Thoracic aorta (tissue), 2 donors: Measurements from ENCODE around the gene ARFGEF2. TPM values are rescaled to one million over a fixed set of nuclear protein-coding genes. Genes with fewer than 3 reads are reported as not detected.
A peak's percentile ranks its signal among the peaks of the same experiment; 100 is the strongest.

ENCODE experiments used
- ATAC-seq: fragments of 150-250 bp; one replicate; pipeline ENCODE4 v1.8.0; 2017; ENCODE audit warnings: low read depth; ENCODE audit not compliant: insufficient number of reproducible peaks, low FRiP score
- DNase-seq: peaks from one replicate; pipeline ENCODE4 v3.0.0-alpha.2; 2020; ENCODE audit warnings: low spot score
- H3K27ac ChIP-seq, 2 donors: fragments of 200-600 bp; sonication (generic); 1 replicate in 1 of 2; 2 replicates in 1 of 2; pipeline ENCODE4 v1.5.1; 2016; ENCODE audit warnings: mild to moderate bottlenecking in 2 of 2, moderate library complexity in 2 of 2
- H3K27me3 ChIP-seq: fragments of 200-600 bp; sonication (generic); replicated peaks from 2 replicates; pipeline ENCODE4 v1.6.0; 2016; ENCODE audit warnings: mild to moderate bottlenecking; ENCODE audit not compliant: insufficient read depth
- H3K36me3 ChIP-seq: fragments of 200-600 bp; sonication (generic); one replicate; pipeline ENCODE4 v1.5.1; 2016
- H3K4me1 ChIP-seq, 2 donors: fragments of 200-600 bp; sonication (generic); 1 replicate in 1 of 2; 2 replicates in 1 of 2; pipeline versions ENCODE4 v1.5.1 to v1.6.0; 2016; ENCODE audit warnings: low read depth in 2 of 2, mild to moderate bottlenecking in 1 of 2; ENCODE audit not compliant: control insufficient read depth in 1 of 2
- H3K4me3 ChIP-seq: fragments of 200-600 bp; sonication (generic); 2 replicates; pipeline ENCODE4 v1.5.1; 2016; ENCODE audit warnings: mild to moderate bottlenecking
- H3K9me3 ChIP-seq: fragments of 200-600 bp; sonication (generic); 2 replicates; pipeline ENCODE4 v1.5.1; 2016
- total RNA-seq, 2 donors: library from RNA; depleted of rRNA; stranded (reverse); fragments of >200 nt; gene quantifications; one replicate each; pipeline versions ENCODE4 v1.1.0 to v1.2.3, GENCODE V29; 2016
- TF ChIP-seq, protein P1 (sequence below): fragments of 200-600 bp; sonication (generic); IDR thresholded peaks from one replicate; pipeline ENCODE4 v1.5.1; 2019; ENCODE audit warnings: antibody characterized with exemption

ARFGEF2 gene
- total RNA-seq, 2 donors from 2014 or later, result 25.9 to 37.2 TPM

DNA sequence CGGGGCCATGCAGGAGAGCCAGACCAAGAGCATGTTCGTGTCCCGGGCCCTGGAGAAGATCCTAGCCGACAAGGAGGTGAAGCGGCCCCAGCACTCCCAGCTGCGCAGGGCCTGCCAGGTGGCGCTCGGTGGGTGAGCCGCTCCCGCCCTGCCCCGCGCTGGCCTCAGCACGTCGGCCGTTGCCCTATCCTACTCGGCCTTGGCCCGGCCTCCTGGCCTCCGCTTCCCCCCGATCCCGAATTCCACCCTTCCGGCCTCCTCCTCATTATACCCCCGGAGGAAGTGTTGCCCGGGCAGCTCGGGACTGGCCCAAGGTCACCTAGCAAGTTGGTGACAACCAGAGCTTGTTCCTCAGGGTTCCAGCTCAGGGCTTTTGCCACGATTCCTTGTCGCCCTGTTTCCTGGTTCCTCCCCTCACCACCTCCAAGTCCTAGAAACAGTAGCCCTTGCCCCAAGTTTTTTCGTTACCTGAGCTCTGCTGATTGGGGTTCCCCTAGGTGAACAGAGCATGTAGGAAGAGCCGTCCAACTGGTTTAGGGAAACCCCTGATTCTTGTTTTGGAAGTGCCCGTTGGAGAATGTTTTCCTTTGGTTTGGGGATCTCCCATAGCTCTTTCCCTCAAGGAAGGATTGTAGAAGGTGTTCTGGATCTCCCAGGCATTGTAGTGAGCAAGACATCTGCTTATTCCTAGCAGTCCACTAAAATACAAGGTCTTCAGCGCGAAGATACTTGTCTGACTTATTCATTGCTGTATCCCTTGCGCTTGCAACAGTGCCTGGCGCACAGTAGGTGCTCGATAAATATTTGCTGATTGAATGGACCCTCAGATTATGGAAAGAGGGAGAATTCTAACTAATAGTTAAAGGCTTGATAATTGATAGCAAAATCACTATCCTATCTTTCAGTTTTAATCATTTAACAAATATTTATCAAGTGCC lies 641 bp downstream of the ARFGEF2 start:
- no peaks in the 10 kb centered on the region for H3K27me3 ChIP-seq
- TF ChIP-seq, protein P1, sequence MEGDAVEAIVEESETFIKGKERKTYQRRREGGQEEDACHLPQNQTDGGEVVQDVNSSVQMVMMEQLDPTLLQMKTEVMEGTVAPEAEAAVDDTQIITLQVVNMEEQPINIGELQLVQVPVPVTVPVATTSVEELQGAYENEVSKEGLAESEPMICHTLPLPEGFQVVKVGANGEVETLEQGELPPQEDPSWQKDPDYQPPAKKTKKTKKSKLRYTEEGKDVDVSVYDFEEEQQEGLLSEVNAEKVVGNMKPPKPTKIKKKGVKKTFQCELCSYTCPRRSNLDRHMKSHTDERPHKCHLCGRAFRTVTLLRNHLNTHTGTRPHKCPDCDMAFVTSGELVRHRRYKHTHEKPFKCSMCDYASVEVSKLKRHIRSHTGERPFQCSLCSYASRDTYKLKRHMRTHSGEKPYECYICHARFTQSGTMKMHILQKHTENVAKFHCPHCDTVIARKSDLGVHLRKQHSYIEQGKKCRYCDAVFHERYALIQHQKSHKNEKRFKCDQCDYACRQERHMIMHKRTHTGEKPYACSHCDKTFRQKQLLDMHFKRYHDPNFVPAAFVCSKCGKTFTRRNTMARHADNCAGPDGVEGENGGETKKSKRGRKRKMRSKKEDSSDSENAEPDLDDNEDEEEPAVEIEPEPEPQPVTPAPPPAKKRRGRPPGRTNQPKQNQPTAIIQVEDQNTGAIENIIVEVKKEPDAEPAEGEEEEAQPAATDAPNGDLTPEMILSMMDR, result no peak
- ATAC-seq, result peak; percentile 18
- H3K4me3 ChIP-seq, result peak overlapping the region; percentile 98
- DNase-seq, result no peak
- peaks cover 14 to 46% of the 10 kb centered on the region in 2 donors for H3K4me1 ChIP-seq
- peak overlapping the region; percentile 79 to 91 for H3K27ac ChIP-seq
- no peaks in the 10 kb centered on the region for H3K9me3 ChIP-seq
- no peaks in the 10 kb centered on the region for H3K36me3 ChIP-seq

DNA sequence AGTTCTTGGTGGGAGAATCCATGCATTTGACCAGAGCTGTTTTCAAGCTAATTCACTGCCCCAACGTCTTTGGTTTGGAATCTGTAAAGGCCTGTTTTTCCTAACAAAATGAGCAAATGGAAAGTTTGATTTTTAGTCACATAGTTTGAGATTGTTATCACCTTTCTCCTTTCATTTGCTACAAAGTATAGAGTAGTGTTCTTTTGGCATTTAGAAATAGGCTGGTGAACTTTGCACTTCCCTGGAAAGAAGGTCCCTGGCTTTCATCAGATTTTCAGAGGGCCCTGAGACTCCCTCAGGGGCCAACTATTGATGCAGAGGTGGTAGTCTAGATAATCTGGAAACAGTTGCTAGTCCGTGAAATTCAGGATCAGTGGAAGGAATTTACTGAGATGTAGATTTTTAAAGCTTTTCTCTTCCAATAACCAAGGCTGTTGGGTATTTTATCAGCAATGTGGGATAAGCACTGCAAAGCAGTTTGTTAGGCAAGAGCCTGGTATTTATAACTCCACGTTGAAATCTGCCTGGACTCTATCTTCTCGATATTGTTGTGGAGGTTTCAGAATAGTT lies 1.7 kb downstream of the ARFGEF2 start:
- Histone ChIP-seq H3K4me3 (no peak overlapping the region), H3K27ac (no peak overlapping the region), H3K4me1 (peaks cover 17 to 51% of the 10 kb centered on the region in 2 donors), H3K9me3 (no peaks in the 10 kb centered on the region), H3K27me3 (no peaks in the 10 kb centered on the region), H3K36me3 (no peaks in the 10 kb centered on the region)
- ATAC-seq (no peak), DNase-seq (no peak)
- TF ChIP-seq, protein P1, result no peak

DNA sequence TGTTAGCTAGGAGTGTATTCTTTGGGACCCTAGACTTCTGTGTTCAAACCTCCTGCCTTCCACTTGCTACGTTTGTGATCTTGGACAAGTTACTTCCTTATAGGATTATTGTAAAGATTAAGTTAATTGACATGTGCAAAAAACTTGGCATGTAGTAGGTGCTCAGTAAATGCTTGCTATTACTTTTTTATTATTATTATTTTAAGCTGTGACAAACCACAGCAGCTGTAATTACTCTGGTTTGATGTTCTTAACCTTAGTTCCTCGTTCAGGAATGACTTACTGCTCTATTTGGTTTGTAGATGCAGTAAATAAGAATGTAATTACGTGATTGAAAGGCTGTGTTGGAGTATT lies 3.2 kb downstream of the ARFGEF2 start:
- no peaks in the 10 kb centered on the region for H3K9me3 ChIP-seq
- H3K4me3 ChIP-seq, result no peak overlapping the region
- TF ChIP-seq, protein P1, result no peak
- no peak for DNase-seq
- H3K36me3 ChIP-seq, result no peaks in the 10 kb centered on the region
- ATAC-seq, result no peak
- H3K27ac ChIP-seq, result no peak overlapping the region
- H3K27me3 ChIP-seq, result no peaks in the 10 kb centered on the region
- peaks cover 27 to 64% of the 10 kb centered on the region in 2 donors for H3K4me1 ChIP-seq

DNA sequence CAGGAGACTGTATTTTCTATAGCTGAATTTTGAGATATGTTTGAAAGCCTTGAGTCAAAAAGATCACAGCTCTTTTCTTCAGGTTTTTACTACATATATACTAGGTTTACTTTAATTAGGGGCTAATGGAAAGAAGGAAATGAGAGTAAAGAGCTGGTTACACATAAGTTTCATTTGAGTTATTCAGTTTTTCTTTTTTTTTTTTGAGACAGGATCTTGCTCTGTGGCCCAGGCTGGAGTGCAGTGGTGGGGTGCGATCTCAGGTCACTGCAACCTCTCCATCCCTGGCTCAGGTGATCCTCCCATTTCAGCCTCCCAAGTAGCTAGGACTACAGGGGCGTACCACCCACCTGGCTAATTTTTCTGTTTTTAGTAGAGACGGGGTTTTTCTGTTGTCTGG lies 4.8 kb downstream of the ARFGEF2 start:
- Histone ChIP-seq H3K27ac (no peak overlapping the region), H3K27me3 (no peaks in the 10 kb centered on the region), H3K36me3 (no peaks in the 10 kb centered on the region), H3K4me3 (no peak overlapping the region), H3K4me1 (peaks cover 36 to 72% of the 10 kb centered on the region in 2 donors), H3K9me3 (no peaks in the 10 kb centered on the region)
- no peak for DNase-seq
- no peak for ATAC-seq
- TF ChIP-seq, protein P1, result no peak

DNA sequence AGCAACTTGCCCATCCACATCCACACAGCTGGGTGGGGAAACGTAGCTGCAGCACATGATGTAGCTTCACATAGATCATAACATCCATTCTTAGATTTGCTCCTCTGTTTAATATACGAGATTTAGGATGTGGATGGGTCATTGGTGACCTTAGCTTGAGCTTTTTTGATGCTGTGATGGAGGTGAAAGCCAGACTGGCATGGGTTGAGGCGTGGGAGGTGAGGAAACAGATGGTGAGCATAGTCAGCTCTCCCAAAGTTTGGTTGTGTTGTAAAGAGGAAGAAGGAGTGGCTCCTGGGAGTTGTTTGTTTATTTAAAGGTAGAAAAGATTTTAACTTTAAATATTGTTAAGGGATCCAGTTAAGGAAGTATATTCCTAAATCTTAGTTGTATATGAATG lies 5.3 kb downstream of the ARFGEF2 start:
- H3K27ac ChIP-seq, result peak overlapping the region in 1 of 2 donors; percentile 4
- peaks cover 37 to 77% of the 10 kb centered on the region in 2 donors for H3K4me1 ChIP-seq
- DNase-seq (no peak), ATAC-seq (no peak)
- H3K27me3 ChIP-seq, result no peaks in the 10 kb centered on the region
- TF ChIP-seq, protein P1, result no peak
- no peaks in the 10 kb centered on the region for H3K36me3 ChIP-seq
- no peak overlapping the region for H3K4me3 ChIP-seq
- no peaks in the 10 kb centered on the region for H3K9me3 ChIP-seq
